ENCODE results near the gene ANKRD23. TPM values are rescaled to one million over a fixed set of nuclear protein-coding genes. Genes with fewer than 3 reads are reported as not detected.

Gene ANKRD23
- polyA plus RNA-seq, 3 donors = 3.4 to 6.9 (median 4.2) TPM

Other genes with a start within 250 kb of the ANKRD23 start
- 10 to 100 TPM; 53.0 to 60.4 (median 53.9) TPM for gene KANSL3, start 205.7 kb downstream of the ANKRD23 start, polyA plus RNA-seq (ENCODE audit: insufficient read length in 3 of 3)
- 1 to 10 TPM; 1.1 to 2.7 (median 1.1) TPM for gene FER1L5, start 201.3 kb downstream of the ANKRD23 start, polyA plus RNA-seq (ENCODE audit: insufficient read length in 3 of 3)
- gene LMAN2L, start 104.0 kb downstream of the ANKRD23 start, polyA plus RNA-seq (ENCODE audit: insufficient read length in 3 of 3) = 10 to 100 TPM; 49.0 to 50.6 (median 50.1) TPM
- gene CNNM4, start 83.1 kb downstream of the ANKRD23 start, polyA plus RNA-seq (ENCODE audit: insufficient read length in 3 of 3) = 10 to 100 TPM; 11.7 to 18.0 (median 12.3) TPM
- 10 to 100 TPM; 29.5 to 39.5 (median 37.7) TPM for gene CNNM3, start 27.8 kb downstream of the ANKRD23 start, polyA plus RNA-seq (ENCODE audit: insufficient read length in 3 of 3)
- 1 to 10 TPM; 6.2 to 8.6 (median 8.2) TPM for gene ANKRD39, start 14.0 kb upstream of the ANKRD23 start, polyA plus RNA-seq (ENCODE audit: insufficient read length in 3 of 3)
- 10 to 100 TPM; 35.0 to 46.0 (median 44.8) TPM for gene SEMA4C, start 26.1 kb upstream of the ANKRD23 start, polyA plus RNA-seq (ENCODE audit: insufficient read length in 3 of 3)
- gene FAM178B, start 142.6 kb upstream of the ANKRD23 start, polyA plus RNA-seq (ENCODE audit: insufficient read length in 3 of 3) = under 1 TPM; 0.34 to 0.54 (median 0.43) TPM

Measured in renal cortex interstitium (tissue), 3 donors.